Neural cell (in vitro differentiated cells): ENCODE measurements around the gene DIP2C. TPM values are rescaled to one million over a fixed set of nuclear protein-coding genes. Genes with fewer than 3 reads are reported as not detected.

Experiments used
- H2AFZ ChIP-seq: fragments of 200-600, 300-800 bp; sonication (generic), shearing (Covaris generic); 2 replicates; pipeline ENCODE4 v1.6.0; 2014; ENCODE audit warnings: low read depth, mild to moderate bottlenecking, antibody characterized with exemption, low read length, moderate library complexity
- H3F3A ChIP-seq: fragments of 200-600 bp; shearing (Covaris generic); 2 replicates; pipeline ENCODE4 v1.6.1; 2016; ENCODE audit warnings: mild to moderate bottlenecking, moderate library complexity, mixed read lengths, antibody characterized with exemption, low read length; ENCODE audit not compliant: insufficient read depth, poor library complexity, severe bottlenecking
- H3K27ac ChIP-seq: fragments of 200-600, 300-800 bp; sonication (generic), shearing (Covaris generic); 2 replicates; pipeline ENCODE4 v1.5.1; 2014; ENCODE audit warnings: mild to moderate bottlenecking, low read length, moderate library complexity
- H3K27me3 ChIP-seq: fragments of 300-800, 200-600 bp; sonication (generic), shearing (Covaris generic); 2 replicates; pipeline ENCODE4 v1.6.0; 2014; ENCODE audit warnings: mild to moderate bottlenecking, low read depth, low read length, moderate library complexity; ENCODE audit not compliant: insufficient read depth
- H3K36me3 ChIP-seq: fragments of 300-800, 200-600 bp; sonication (generic), shearing (Covaris generic); 2 replicates; pipeline ENCODE4 v1.5.1; 2014; ENCODE audit warnings: mild to moderate bottlenecking, antibody characterized with exemption, low read length, moderate library complexity; ENCODE audit not compliant: insufficient read depth
- H3K4me2 ChIP-seq: fragments of 300-800, 200-600 bp; sonication (generic), shearing (Covaris generic); 2 replicates; pipeline ENCODE4 v1.6.0; 2014; ENCODE audit warnings: mild to moderate bottlenecking, low read length
- H3K4me3 ChIP-seq: fragments of 300-800, 200-600 bp; sonication (generic), shearing (Covaris generic); 2 replicates; pipeline ENCODE4 v1.5.1; 2014; ENCODE audit warnings: mild to moderate bottlenecking, low read length, moderate library complexity
- H3K79me2 ChIP-seq: fragments of 200-600 bp; shearing (Covaris generic); replicated peaks from 2 replicates; pipeline ENCODE4 v1.6.0; 2014; ENCODE audit warnings: mild to moderate bottlenecking, low read length, moderate library complexity; ENCODE audit not compliant: insufficient read depth
- H3K9ac ChIP-seq: fragments of 300-800, 200-600 bp; sonication (generic), shearing (Covaris generic); 2 replicates; pipeline ENCODE4 v1.6.1; 2016; ENCODE audit warnings: mild to moderate bottlenecking, low read length, mixed read lengths
- H3K9me2 ChIP-seq: fragments of 200-600 bp; shearing (Covaris generic); 2 replicates; pipeline ENCODE4 v1.6.1; 2016; ENCODE audit warnings: mild to moderate bottlenecking, low read length, mixed read lengths; ENCODE audit not compliant: insufficient read depth
- H3K9me3 ChIP-seq: fragments of 200-600, 300-800 bp; sonication (generic), shearing (Covaris generic); 2 replicates; pipeline ENCODE4 v1.6.1; 2016; ENCODE audit warnings: mild to moderate bottlenecking, mixed run types, low read length, moderate library complexity, mixed read lengths
- H4K20me1 ChIP-seq: fragments of 200-600 bp; shearing (Covaris generic); 2 replicates; pipeline ENCODE4 v1.6.1; 2016; ENCODE audit warnings: mild to moderate bottlenecking, mixed run types; ENCODE audit not compliant: insufficient read depth
- EP300 ChIP-seq: fragments of 450-650 bp; conservative IDR thresholded peaks from 2 replicates; pipeline ENCODE4 v1.6.1; 2014; ENCODE audit warnings: antibody characterized with exemption, mild to moderate bottlenecking, moderate library complexity; ENCODE audit not compliant: poor library complexity, severe bottlenecking
- EZH2 ChIP-seq: fragments of 200-600, 300-800 bp; shearing (Covaris generic), sonication (generic); IDR thresholded peaks from 2 replicates; pipeline ENCODE4 v1.6.1; 2014; ENCODE audit warnings: antibody characterized with exemption, low read length, borderline replicate concordance, mild to moderate bottlenecking; ENCODE audit not compliant: insufficient read depth, poor library complexity, severe bottlenecking
- MXI1 ChIP-seq: fragments of 450-650 bp; conservative IDR thresholded peaks from 2 replicates; pipeline ENCODE4 v1.6.1; 2014; ENCODE audit warnings: antibody characterized with exemption, mild to moderate bottlenecking; ENCODE audit not compliant: poor library complexity, severe bottlenecking
- POLR2AphosphoS5 ChIP-seq: IDR thresholded peaks from 2 replicates; pipeline ENCODE4 v1.6.1; 2012
- RAD21 ChIP-seq: fragments of 450-650 bp; conservative IDR thresholded peaks from 2 replicates; pipeline ENCODE4 v1.6.1; 2014; ENCODE audit warnings: antibody characterized with exemption, mild to moderate bottlenecking, moderate library complexity
- SMC3 ChIP-seq: fragments of 450-650 bp; conservative IDR thresholded peaks from 2 replicates; pipeline ENCODE4 v1.6.1; 2014; ENCODE audit warnings: antibody characterized with exemption, mild to moderate bottlenecking, moderate library complexity; ENCODE audit not compliant: poor library complexity
- TAF1 ChIP-seq: IDR thresholded peaks from 2 replicates; pipeline ENCODE4 v1.6.1; 2012; ENCODE audit warnings: low read depth
- polyA plus RNA-seq: library from polyadenylated mRNA; depleted of rRNA; stranded (reverse); fragments of >200 nt; gene quantifications from 2 replicates; pipeline ENCODE4 v1.2.3, GENCODE V29; 2014
- TF ChIP-seq, protein P1 (sequence below): IDR thresholded peaks from 2 replicates; pipeline ENCODE4 v1.6.1; 2012; ENCODE audit warnings: borderline replicate concordance
- TF ChIP-seq, protein P2 (sequence below): fragments of 450-650 bp; IDR thresholded peaks from 2 replicates; pipeline ENCODE4 v1.5.1; 2014; ENCODE audit warnings: antibody characterized with exemption, mild to moderate bottlenecking, moderate library complexity; ENCODE audit not compliant: poor library complexity, severe bottlenecking

Gene DIP2C
- polyA plus RNA-seq, 1 donor from 2014 or later: 24.1 TPM

DNA sequence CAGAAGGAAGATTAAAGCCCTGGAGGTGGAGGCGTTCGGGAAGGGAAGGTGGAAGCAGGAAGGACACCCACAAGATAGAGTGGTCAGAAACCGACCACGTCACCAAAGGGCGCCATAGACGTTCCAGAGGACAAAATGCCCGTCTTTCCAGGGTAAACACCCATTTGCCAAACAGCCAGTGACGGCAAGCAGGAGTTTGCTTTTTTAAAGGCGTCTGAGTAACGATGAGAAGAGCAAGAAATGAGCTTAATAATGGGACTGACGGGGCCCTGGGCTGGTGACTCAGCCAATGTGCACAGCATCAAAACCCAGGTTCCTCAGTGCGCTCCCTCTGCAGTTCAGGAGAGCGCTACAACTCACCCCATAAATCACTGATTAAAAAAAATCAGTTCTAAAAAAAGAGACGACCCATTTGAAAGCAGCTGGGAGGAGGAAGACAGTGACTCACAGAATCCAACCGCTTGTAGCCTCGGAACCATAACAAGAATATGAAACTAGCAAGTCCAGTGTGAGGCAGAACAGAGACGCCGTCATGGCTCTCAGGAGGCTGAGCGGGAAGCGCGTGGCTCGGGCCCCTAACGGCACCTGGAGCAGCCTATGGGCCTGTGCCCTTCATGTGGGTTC is 5.9 kb downstream of the DIP2C start:
- TF ChIP-seq POLR2AphosphoS5 (no peak), TAF1 (no peak), EZH2 (no peak), EP300 (no peak), SMC3 (no peak)
- TF ChIP-seq, protein P1, sequence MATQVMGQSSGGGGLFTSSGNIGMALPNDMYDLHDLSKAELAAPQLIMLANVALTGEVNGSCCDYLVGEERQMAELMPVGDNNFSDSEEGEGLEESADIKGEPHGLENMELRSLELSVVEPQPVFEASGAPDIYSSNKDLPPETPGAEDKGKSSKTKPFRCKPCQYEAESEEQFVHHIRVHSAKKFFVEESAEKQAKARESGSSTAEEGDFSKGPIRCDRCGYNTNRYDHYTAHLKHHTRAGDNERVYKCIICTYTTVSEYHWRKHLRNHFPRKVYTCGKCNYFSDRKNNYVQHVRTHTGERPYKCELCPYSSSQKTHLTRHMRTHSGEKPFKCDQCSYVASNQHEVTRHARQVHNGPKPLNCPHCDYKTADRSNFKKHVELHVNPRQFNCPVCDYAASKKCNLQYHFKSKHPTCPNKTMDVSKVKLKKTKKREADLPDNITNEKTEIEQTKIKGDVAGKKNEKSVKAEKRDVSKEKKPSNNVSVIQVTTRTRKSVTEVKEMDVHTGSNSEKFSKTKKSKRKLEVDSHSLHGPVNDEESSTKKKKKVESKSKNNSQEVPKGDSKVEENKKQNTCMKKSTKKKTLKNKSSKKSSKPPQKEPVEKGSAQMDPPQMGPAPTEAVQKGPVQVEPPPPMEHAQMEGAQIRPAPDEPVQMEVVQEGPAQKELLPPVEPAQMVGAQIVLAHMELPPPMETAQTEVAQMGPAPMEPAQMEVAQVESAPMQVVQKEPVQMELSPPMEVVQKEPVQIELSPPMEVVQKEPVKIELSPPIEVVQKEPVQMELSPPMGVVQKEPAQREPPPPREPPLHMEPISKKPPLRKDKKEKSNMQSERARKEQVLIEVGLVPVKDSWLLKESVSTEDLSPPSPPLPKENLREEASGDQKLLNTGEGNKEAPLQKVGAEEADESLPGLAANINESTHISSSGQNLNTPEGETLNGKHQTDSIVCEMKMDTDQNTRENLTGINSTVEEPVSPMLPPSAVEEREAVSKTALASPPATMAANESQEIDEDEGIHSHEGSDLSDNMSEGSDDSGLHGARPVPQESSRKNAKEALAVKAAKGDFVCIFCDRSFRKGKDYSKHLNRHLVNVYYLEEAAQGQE: no peak
- TF ChIP-seq, protein P2, sequence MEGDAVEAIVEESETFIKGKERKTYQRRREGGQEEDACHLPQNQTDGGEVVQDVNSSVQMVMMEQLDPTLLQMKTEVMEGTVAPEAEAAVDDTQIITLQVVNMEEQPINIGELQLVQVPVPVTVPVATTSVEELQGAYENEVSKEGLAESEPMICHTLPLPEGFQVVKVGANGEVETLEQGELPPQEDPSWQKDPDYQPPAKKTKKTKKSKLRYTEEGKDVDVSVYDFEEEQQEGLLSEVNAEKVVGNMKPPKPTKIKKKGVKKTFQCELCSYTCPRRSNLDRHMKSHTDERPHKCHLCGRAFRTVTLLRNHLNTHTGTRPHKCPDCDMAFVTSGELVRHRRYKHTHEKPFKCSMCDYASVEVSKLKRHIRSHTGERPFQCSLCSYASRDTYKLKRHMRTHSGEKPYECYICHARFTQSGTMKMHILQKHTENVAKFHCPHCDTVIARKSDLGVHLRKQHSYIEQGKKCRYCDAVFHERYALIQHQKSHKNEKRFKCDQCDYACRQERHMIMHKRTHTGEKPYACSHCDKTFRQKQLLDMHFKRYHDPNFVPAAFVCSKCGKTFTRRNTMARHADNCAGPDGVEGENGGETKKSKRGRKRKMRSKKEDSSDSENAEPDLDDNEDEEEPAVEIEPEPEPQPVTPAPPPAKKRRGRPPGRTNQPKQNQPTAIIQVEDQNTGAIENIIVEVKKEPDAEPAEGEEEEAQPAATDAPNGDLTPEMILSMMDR: no peak
- Histone ChIP-seq H2AFZ (no peak overlapping the region), H3K4me3 (no peak overlapping the region)

DNA sequence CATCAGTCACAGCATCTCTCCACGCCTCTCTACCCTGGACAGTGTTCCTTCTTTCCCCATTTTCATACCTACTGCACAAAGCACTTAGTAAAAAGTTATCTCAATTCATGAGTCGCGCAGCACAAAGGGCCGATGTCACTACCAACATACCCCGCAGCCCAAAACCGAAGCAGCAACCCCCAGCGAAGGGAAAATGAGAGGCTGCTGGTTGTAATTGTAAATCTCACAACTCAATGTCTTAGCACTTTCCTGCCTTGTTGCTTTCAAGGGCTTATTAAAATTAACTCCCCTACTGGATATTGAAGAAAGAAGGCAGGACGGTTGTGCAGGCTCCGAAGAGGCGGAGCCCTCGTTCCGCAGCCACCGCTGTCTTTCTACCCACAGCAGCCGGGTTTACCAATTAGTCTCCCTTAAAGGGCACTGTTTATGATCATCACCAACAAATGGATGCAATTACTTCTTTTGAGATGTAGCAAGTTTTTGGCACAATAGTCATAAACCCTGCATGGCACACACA is 6.5 kb downstream of the DIP2C start:
- H3K4me2 ChIP-seq: no peak overlapping the region
- no peaks in the 10 kb centered on the region for H3K9me3 ChIP-seq
- H3K4me3 ChIP-seq: no peak overlapping the region
- H3K9me2 ChIP-seq: no peaks in the 10 kb centered on the region
- H3K36me3 ChIP-seq: no peaks in the 10 kb centered on the region
- TF ChIP-seq RAD21 (no peak), TAF1 (no peak), MXI1 (no peak), EP300 (no peak)
- peaks cover 85% of the 10 kb centered on the region for H3K79me2 ChIP-seq
- H3K27me3 ChIP-seq: no peaks in the 10 kb centered on the region
- no peaks in the 10 kb centered on the region for H3F3A ChIP-seq
- H2AFZ ChIP-seq: no peak overlapping the region
- H3K9ac ChIP-seq: no peak overlapping the region
- H4K20me1 ChIP-seq: peaks cover 52% of the 10 kb centered on the region
- no peak overlapping the region for H3K27ac ChIP-seq

More for the DNA sequence above, 5.9 kb downstream of the DIP2C start:
- Histone ChIP-seq H3K27me3 (no peaks in the 10 kb centered on the region), H3K9me3 (no peaks in the 10 kb centered on the region), H3K9me2 (no peaks in the 10 kb centered on the region), H3K79me2 (peaks cover 87% of the 10 kb centered on the region), H3K36me3 (no peaks in the 10 kb centered on the region), H3K4me2 (no peak overlapping the region), H3F3A (no peaks in the 10 kb centered on the region), H3K9ac (no peak overlapping the region), H4K20me1 (peaks cover 53% of the 10 kb centered on the region), H3K27ac (no peak overlapping the region)
